Measurements from ENCODE around the gene PRR19. TPM values are rescaled to one million over a fixed set of nuclear protein-coding genes. Genes with fewer than 3 reads are reported as not detected.
A peak's percentile ranks its signal among the peaks of the same experiment; 100 is the strongest.

The PRR19 gene
- 1 to 10 TPM in 2 of 4 donors, under 1 TPM in 2; 0.73 to 1.7 (median 1.1) TPM for total RNA-seq

GRCh38 chr19:42301646-42302203 is at the start of gene PRR19:
Gene PRR19 (plus strand): TSS chr19:42302132. CDS start chr19:42309585, 7,453 bp downstream.
- H3K27me3 ChIP-seq = no peaks in the 10 kb centered on the region
- no peaks in the 10 kb centered on the region for H3K36me3 ChIP-seq
- H3K4me3 ChIP-seq = peak within 1 kb of the TSS; percentile 62
- WGBS = 6% methylated on average over 13 of the region's 21 CpGs
- peak in 1 of 2 donors; percentile 80 for DNase-seq (ENCODE audit: low spot score in 2 of 2)
- H3K27ac ChIP-seq = peak within 1 kb of the TSS; percentile 23
- no peaks in the 10 kb centered on the region for H3K9me3 ChIP-seq
- TF ChIP-seq EP300 (IDR thresholded peaks at IDR 0.05) (no peak), POLR2A (IDR thresholded peaks at IDR 0.05) (no peak), POLR2AphosphoS5 (IDR thresholded peaks at IDR 0.05) (no peak), CTCF (IDR thresholded peaks at IDR 0.05) (no peak)
- H3K4me1 ChIP-seq = peaks cover 26% of the 10 kb centered on the region

- Histone ChIP-seq H3K4me1 (peaks cover 76% of the 10 kb centered on the region), H3K27me3 (no peaks in the 10 kb centered on the region), H3K27ac (peak overlapping the region; percentile 97), H3K4me3 (peak overlapping the region; percentile 85), H3K9me3 (no peaks in the 10 kb centered on the region), H3K36me3 (peaks cover 16% of the 10 kb centered on the region)
- 1% methylated on average over 27 of the region's 27 CpGs for WGBS
- peak in 1 of 2 donors; percentile 84 for DNase-seq (ENCODE audit: low spot score in 2 of 2)
- TF ChIP-seq EP300 (IDR thresholded peaks at IDR 0.05) = no peak
These were observed 49.3 kb upstream of the PRR19 start for GRCh38 chr19:42252365-42253244.

- peak in 1 of 2 donors; percentile 22 for TF ChIP-seq POLR2A (IDR thresholded peaks at IDR 0.05)
- no peak for TF ChIP-seq CTCF (IDR thresholded peaks at IDR 0.05)
- DNase-seq (ENCODE audit: low spot score in 2 of 2) = peak; percentile 88 to 89
- Histone ChIP-seq H3K9me3 (no peaks in the 10 kb centered on the region), H3K4me1 (peaks cover 67% of the 10 kb centered on the region), H3K4me3 (peak overlapping the region; percentile 85), H3K27ac (peak overlapping the region; percentile 97), H3K36me3 (peaks cover 13% of the 10 kb centered on the region), H3K27me3 (no peaks in the 10 kb centered on the region)
- WGBS = 1% methylated on average over 30 of the region's 71 CpGs
These were observed 48.5 kb upstream of the PRR19 start for GRCh38 chr19:42253245-42254088.

GRCh38 chr19:42254089-42254849 is 47.7 kb upstream of the PRR19 start:
- TF ChIP-seq EP300 (IDR thresholded peaks at IDR 0.05) (no peak), CTCF (IDR thresholded peaks at IDR 0.05) (no peak), POLR2A (IDR thresholded peaks at IDR 0.05) (no peak), POLR2AphosphoS5 (IDR thresholded peaks at IDR 0.05) (no peak)
- peak overlapping the region; percentile 97 for H3K27ac ChIP-seq
- no peaks in the 10 kb centered on the region for H3K9me3 ChIP-seq
- DNase-seq (ENCODE audit: low spot score in 2 of 2) = peak in 1 of 2 donors; percentile 88
- 0% methylated on average over 12 of the region's 70 CpGs for WGBS
- peaks cover 61% of the 10 kb centered on the region for H3K4me1 ChIP-seq
- no peaks in the 10 kb centered on the region for H3K27me3 ChIP-seq
- peak overlapping the region; percentile 85 for H3K4me3 ChIP-seq
- peaks cover 5% of the 10 kb centered on the region for H3K36me3 ChIP-seq

All from suprapubic skin (tissue), 4 donors.